Kidney tubule cell (primary cell): ENCODE data around the gene IRX4.

Source experiments
- DNase-seq: peaks from one replicate; pipeline ENCODE4 v3.0.0-alpha.2; 2018; ENCODE audit warnings: low spot score

IRX4 gene

GRCh38 chr5:1913578-1913977 lies 30.9 kb upstream of the IRX4 start:
- no peak for DNase-seq

- no peak for DNase-seq
Measured at GRCh38 chr5:1912951-1913565, 30.3 kb upstream of the IRX4 start.

GRCh38 chr5:1911773-1912235 lies 29.1 kb upstream of the IRX4 start:
- DNase-seq: no peak

- no peak for DNase-seq
Measured at GRCh38 chr5:1910861-1911772, 28.4 kb upstream of the IRX4 start.

GRCh38 chr5:1910081-1910760 lies 27.5 kb upstream of the IRX4 start:
- DNase-seq: no peak

- DNase-seq: no peak
Measured at GRCh38 chr5:1909346-1909985, 26.7 kb upstream of the IRX4 start.

GRCh38 chr5:1908931-1909330 lies 26.2 kb upstream of the IRX4 start:
- no peak for DNase-seq

- DNase-seq: no peak
Measured at GRCh38 chr5:1907616-1908015, 24.9 kb upstream of the IRX4 start.

- DNase-seq: no peak
Measured at GRCh38 chr5:1905108-1905507, 22.4 kb upstream of the IRX4 start.

GRCh38 chr5:1901983-1902382 lies 19.3 kb upstream of the IRX4 start:
- no peak for DNase-seq

- no peak for DNase-seq
Measured at GRCh38 chr5:1901061-1901460, 18.3 kb upstream of the IRX4 start.

- DNase-seq: no peak
Measured at GRCh38 chr5:1899201-1899600, 16.5 kb upstream of the IRX4 start.

- no peak for DNase-seq
Measured at GRCh38 chr5:1897816-1898450, 15.2 kb upstream of the IRX4 start.

GRCh38 chr5:1897386-1897785 lies 14.7 kb upstream of the IRX4 start:
- DNase-seq: no peak

- DNase-seq: no peak
Measured at GRCh38 chr5:1896602-1897376, 14.1 kb upstream of the IRX4 start.

- no peak for DNase-seq
Measured at GRCh38 chr5:1895739-1896420, 13.2 kb upstream of the IRX4 start.

GRCh38 chr5:1894243-1894642 lies 11.5 kb upstream of the IRX4 start:
- no peak for DNase-seq

- DNase-seq: no peak
Measured at GRCh38 chr5:1893754-1894153, 11.0 kb upstream of the IRX4 start.

- DNase-seq: no peak
Measured at GRCh38 chr5:1892685-1893445, 10.1 kb upstream of the IRX4 start.

- no peak for DNase-seq
Measured at GRCh38 chr5:1892211-1892610, 9.5 kb upstream of the IRX4 start.
